GM19372 (cell line): Measurements from ENCODE around the gene CRK.
"Not testable (repeated sequence)": the region's sequence is repeated elsewhere in the genome, so short reads cannot be mapped to it uniquely, and the experiment has no call there.

Experiments
- ATAC-seq: cut with Tn5 transposase; IDR thresholded peaks from one replicate; pipeline ENCODE4 v1.9.1; 2021; ENCODE audit warnings: mild to moderate bottlenecking, low read depth, moderate library complexity; ENCODE audit not compliant: unreplicated experiment

Gene CRK

GRCh38 chr17:1391577-1391976 lies 64.5 kb downstream of the CRK start:
- ATAC-seq: no peak

GRCh38 chr17:1390432-1391367 lies 65.3 kb downstream of the CRK start:
- ATAC-seq: no peak

- ATAC-seq: not testable (repeated sequence)
These were observed 68.4 kb downstream of the CRK start for GRCh38 chr17:1387490-1388227.

- ATAC-seq: not testable (repeated sequence)
These were observed 69.3 kb downstream of the CRK start for GRCh38 chr17:1386675-1387190.

GRCh38 chr17:1386265-1386664 lies 69.8 kb downstream of the CRK start:
- no peak for ATAC-seq

GRCh38 chr17:1385861-1386260 lies 70.2 kb downstream of the CRK start:
- ATAC-seq: no peak

GRCh38 chr17:1384905-1385435 lies 71.1 kb downstream of the CRK start:
- no peak for ATAC-seq

GRCh38 chr17:1379930-1380313 lies 76.1 kb downstream of the CRK start:
- ATAC-seq: no peak

GRCh38 chr17:1379208-1379929 lies 76.7 kb downstream of the CRK start:
- no peak for ATAC-seq

- ATAC-seq: not testable (repeated sequence)
These were observed 77.6 kb downstream of the CRK start for GRCh38 chr17:1378476-1378860.

GRCh38 chr17:1377334-1377733 lies 78.7 kb downstream of the CRK start:
- no peak for ATAC-seq

GRCh38 chr17:1376061-1376460 lies 80.0 kb downstream of the CRK start:
- ATAC-seq: no peak

GRCh38 chr17:1375615-1376014 lies 80.4 kb downstream of the CRK start:
- no peak for ATAC-seq

- no peak for ATAC-seq
These were observed 81.4 kb downstream of the CRK start for GRCh38 chr17:1374431-1375177.

GRCh38 chr17:1373707-1374237 lies 82.3 kb downstream of the CRK start:
- ATAC-seq: no peak

GRCh38 chr17:1372618-1373017 lies 83.4 kb downstream of the CRK start:
- no peak for ATAC-seq

GRCh38 chr17:1371893-1372590 lies 84.0 kb downstream of the CRK start:
- ATAC-seq: no peak
